Kidney (tissue), 22 donors: ENCODE measurements around the gene C1orf116. TPM values are rescaled to one million over a fixed set of nuclear protein-coding genes. Genes with fewer than 3 reads are reported as not detected.

ENCODE experiments used
- DNase-seq, 5 donors: peaks; one replicate each; pipeline ENCODE4 v3.0.0-alpha.2; 2013 to 2020
- FAIRE-seq: peaks from 2 replicates; lab custom pipeline; 2012; peaks lifted over from hg19 to GRCh38; lab: Jason Lieb, UNC
- H3K27ac ChIP-seq, 2 donors: one replicate each; pipeline ENCODE4 v1.7.0; 2013; ENCODE audit warnings: low read depth in 2 of 2, low read length in 2 of 2, inconsistent platforms in 1 of 2
- H3K27me3 ChIP-seq: one replicate; pipeline ENCODE4 v1.7.1; 2013; ENCODE audit warnings: low read length, inconsistent platforms; ENCODE audit not compliant: control insufficient read depth, insufficient read depth
- H3K36me3 ChIP-seq, 3 donors: one replicate each; pipeline versions ENCODE4 v1.7.0 to v1.7.1; 2013; ENCODE audit warnings: low read length in 3 of 3, control low read depth in 1 of 3, inconsistent platforms in 1 of 3; ENCODE audit not compliant: insufficient read depth in 3 of 3, control insufficient read depth in 2 of 3
- H3K4me1 ChIP-seq, 3 donors: one replicate each; pipeline versions ENCODE4 v1.7.0 to v1.7.1; 2013; ENCODE audit warnings: low read length in 3 of 3, inconsistent platforms in 1 of 3, low read depth in 1 of 3; ENCODE audit not compliant: control insufficient read depth in 2 of 3, insufficient read depth in 2 of 3
- H3K4me3 ChIP-seq, 3 donors: one replicate each; pipeline versions ENCODE4 v1.7.0 to v1.8.1; 2013; ENCODE audit warnings: low read length in 3 of 3, control low read depth in 1 of 3, inconsistent platforms in 1 of 3
- H3K9ac ChIP-seq, 3 donors: one replicate each; pipeline versions ENCODE4 v1.7.0 to v1.7.1; 2013; ENCODE audit warnings: low read length in 3 of 3, control low read depth in 1 of 3, inconsistent platforms in 1 of 3
- H3K9me3 ChIP-seq, 3 donors: one replicate each; pipeline versions ENCODE4 v1.7.0 to v1.7.1; 2013; ENCODE audit warnings: low read length in 3 of 3, control low read depth in 1 of 3, inconsistent platforms in 1 of 3; ENCODE audit not compliant: control insufficient read depth in 2 of 3, insufficient read depth in 1 of 3
- intact Hi-C: fragments of 100-400 bp; cut with DNase I; formaldehyde crosslinking; loops from one replicate; pipeline ENCODE4 v1.11.1; 2022
- long read RNA-seq, 10 donors: library from polyadenylated mRNA in 1 of 10; unstranded in 1 of 10; transcript quantifications; one replicate each; pipeline ENCODE4 v2.0.0 and lab custom pipeline, GENCODE V29; 2021 to 2026
- polyA plus RNA-seq: library from polyadenylated mRNA; stranded (reverse); fragments of 350-450 nt; fragmentation: Illumina TruSeq; extraction: RNeasy Lipid Tissue Mini Kit (QIAGEN cat#74804); gene quantifications from one replicate; pipeline ENCODE4 v1.2.3, GENCODE V29; 2014; ENCODE audit warnings: low read depth, low replicate concordance; ENCODE audit not compliant: insufficient read depth
- total RNA-seq: library from RNA; stranded (reverse); fragmentation: NEBNext Ultra II Directional; extraction: Animal tissue kit (Norgen Biotek cat#: 25700); gene quantifications from one replicate; pipeline ENCODE4 v1.2.1, GENCODE V29; 2021
- TF ChIP-seq, protein P1 (sequence below): IDR thresholded peaks from 3 replicates; pipeline ENCODE4 v1.5.1; 2012; ENCODE audit warnings: mild to moderate bottlenecking, moderate library complexity, borderline replicate concordance; ENCODE audit not compliant: insufficient read depth; ENCODE audit errors: extremely low read depth
- donor health status: control.
- donor health status: control.
- donor health status: control.
- donor health status: control.
- donor health status: control.
- donor health status: DM: yes; HTN: yes; CAD: no.
- donor health status: Normal renal cell carcinoma (clear cell type).

The C1orf116 gene
- total RNA-seq (19.6 TPM), polyA plus RNA-seq (11.9 TPM)
- long read RNA-seq, donor 1, full-length matches to known transcripts: 6 of 6 reads
- long read RNA-seq, donor 1, partial matches to known transcripts: 0 of 6 reads
- long read RNA-seq, donor 1, other reads (novel, unspliced or antisense): 0 of 6 reads
- long read RNA-seq, donor 2, full-length matches to known transcripts: 5 of 5 reads
- long read RNA-seq, donor 2, partial matches to known transcripts: 0 of 5 reads
- long read RNA-seq, donor 2, other reads (novel, unspliced or antisense): 0 of 5 reads
- long read RNA-seq, donor 3, full-length matches to known transcripts: 10 of 10 reads
- long read RNA-seq, donor 3, partial matches to known transcripts: 0 of 10 reads
- long read RNA-seq, donor 3, other reads (novel, unspliced or antisense): 0 of 10 reads
- long read RNA-seq, donor 4, full-length matches to known transcripts: 2 of 27 reads
- long read RNA-seq, donor 4, partial matches to known transcripts: 25 of 27 reads
- long read RNA-seq, donor 4, other reads (novel, unspliced or antisense): 0 of 27 reads
- long read RNA-seq, donor 5: 0 reads
- long read RNA-seq, donor 6: 0 reads
- long read RNA-seq, donor 7, full-length matches to known transcripts: 6 of 30 reads
- long read RNA-seq, donor 7, partial matches to known transcripts: 1 of 30 reads
- long read RNA-seq, donor 7, other reads (novel, unspliced or antisense): 23 of 30 reads
- long read RNA-seq, donor 8, full-length matches to known transcripts: 2 of 2 reads
- long read RNA-seq, donor 8, partial matches to known transcripts: 0 of 2 reads
- long read RNA-seq, donor 8, other reads (novel, unspliced or antisense): 0 of 2 reads
- long read RNA-seq, donor 9, full-length matches to known transcripts: 3 of 3 reads
- long read RNA-seq, donor 9, partial matches to known transcripts: 0 of 3 reads
- long read RNA-seq, donor 9, other reads (novel, unspliced or antisense): 0 of 3 reads
- long read RNA-seq, donor 10, full-length matches to known transcripts: 10 of 10 reads
- long read RNA-seq, donor 10, partial matches to known transcripts: 0 of 10 reads
- long read RNA-seq, donor 10, other reads (novel, unspliced or antisense): 0 of 10 reads

GRCh38 chr1:207032528-207033017 is at the start of gene C1orf116:
TSS of gene C1orf116 (minus strand) at chr1:207032756. CDS start at chr1:207027598, 5,158 bp downstream.
- intact Hi-C loops: no loop called here
- no peaks in the 10 kb centered on the region for H3K36me3 ChIP-seq
- no peaks in the 10 kb centered on the region for H3K9me3 ChIP-seq
- TF ChIP-seq, protein P1, sequence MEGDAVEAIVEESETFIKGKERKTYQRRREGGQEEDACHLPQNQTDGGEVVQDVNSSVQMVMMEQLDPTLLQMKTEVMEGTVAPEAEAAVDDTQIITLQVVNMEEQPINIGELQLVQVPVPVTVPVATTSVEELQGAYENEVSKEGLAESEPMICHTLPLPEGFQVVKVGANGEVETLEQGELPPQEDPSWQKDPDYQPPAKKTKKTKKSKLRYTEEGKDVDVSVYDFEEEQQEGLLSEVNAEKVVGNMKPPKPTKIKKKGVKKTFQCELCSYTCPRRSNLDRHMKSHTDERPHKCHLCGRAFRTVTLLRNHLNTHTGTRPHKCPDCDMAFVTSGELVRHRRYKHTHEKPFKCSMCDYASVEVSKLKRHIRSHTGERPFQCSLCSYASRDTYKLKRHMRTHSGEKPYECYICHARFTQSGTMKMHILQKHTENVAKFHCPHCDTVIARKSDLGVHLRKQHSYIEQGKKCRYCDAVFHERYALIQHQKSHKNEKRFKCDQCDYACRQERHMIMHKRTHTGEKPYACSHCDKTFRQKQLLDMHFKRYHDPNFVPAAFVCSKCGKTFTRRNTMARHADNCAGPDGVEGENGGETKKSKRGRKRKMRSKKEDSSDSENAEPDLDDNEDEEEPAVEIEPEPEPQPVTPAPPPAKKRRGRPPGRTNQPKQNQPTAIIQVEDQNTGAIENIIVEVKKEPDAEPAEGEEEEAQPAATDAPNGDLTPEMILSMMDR: no peak
- DNase-seq (peak; percentile 63 to 87 (median 74)), FAIRE-seq (peak; percentile 11)
- peak within 1 kb of the TSS; percentile 63 to 68 for H3K27ac ChIP-seq
- peak within 1 kb of the TSS; percentile 0 to 69 (median 57) for H3K9ac ChIP-seq
- H3K4me1 ChIP-seq: peaks cover 0 to 12% (median 9%) of the 10 kb centered on the region in 3 donors
- peak within 1 kb of the TSS; percentile 5 to 57 (median 19) for H3K4me3 ChIP-seq
- H3K27me3 ChIP-seq: no peaks in the 10 kb centered on the region

GRCh38 chr1:207081806-207082205 is 49.2 kb upstream of the C1orf116 start:
- TF ChIP-seq, protein P1: no peak
- Histone ChIP-seq H3K4me3 (no peak overlapping the region), H3K4me1 (no peaks in the 10 kb centered on the region), H3K9ac (no peak overlapping the region), H3K27ac (no peak overlapping the region), H3K36me3 (peaks cover 0 to 15% (median 11%) of the 10 kb centered on the region in 3 donors), H3K9me3 (no peaks in the 10 kb centered on the region), H3K27me3 (no peaks in the 10 kb centered on the region)
- FAIRE-seq: no peak
- DNase-seq: no peak
- intact Hi-C loops: loop anchor here (10.0 kb wide), 1 partner anchor 323 kb away; no protein-coding TSS in a partner anchor

DNA sequence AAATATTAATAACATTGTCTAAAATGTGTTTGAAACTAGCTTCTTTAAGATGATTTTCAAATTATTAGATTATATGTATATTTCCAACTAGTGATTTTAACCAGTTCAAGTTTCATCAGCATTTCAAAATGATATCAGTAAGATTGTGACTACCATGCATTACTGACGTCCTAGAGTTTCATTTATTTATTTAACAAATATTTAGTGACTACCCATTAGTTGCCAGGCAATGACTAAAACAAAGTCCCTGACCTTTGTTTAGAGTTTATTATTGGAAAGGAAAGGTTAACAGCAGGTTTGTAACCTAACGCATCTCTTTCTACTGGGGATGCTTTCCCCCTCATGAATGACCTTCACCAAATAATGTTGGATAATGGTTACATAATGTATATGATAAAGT is 48.5 kb upstream of the C1orf116 start:
- DNase-seq: no peak
- Histone ChIP-seq H3K4me3 (no peak overlapping the region), H3K27ac (no peak overlapping the region), H3K4me1 (no peaks in the 10 kb centered on the region), H3K9me3 (no peaks in the 10 kb centered on the region), H3K36me3 (peaks cover 0 to 15% (median 15%) of the 10 kb centered on the region in 3 donors), H3K27me3 (no peaks in the 10 kb centered on the region), H3K9ac (no peak overlapping the region)
- intact Hi-C loops: loop anchor here (10.0 kb wide), 1 partner anchor 324 kb away; no protein-coding TSS in a partner anchor
- TF ChIP-seq, protein P1: no peak
- FAIRE-seq: no peak
